Endothelial cell of umbilical vein (primary cell): Measurements from ENCODE around the gene FOXRED2.

Experiments used
- EZH2 ChIP-seq: IDR thresholded peaks from 2 replicates; pipeline ENCODE4 v1.6.1; 2012; ENCODE audit warnings: borderline replicate concordance, low read depth, mild to moderate bottlenecking, moderate library complexity, low read length, inconsistent platforms; ENCODE audit not compliant: severe bottlenecking
- GATA2 ChIP-seq: IDR thresholded peaks from 2 replicates; pipeline ENCODE4 v1.7.0; 2011; ENCODE audit warnings: low read depth, mild to moderate bottlenecking, moderate library complexity, mixed read lengths, low read length; ENCODE audit not compliant: insufficient read length, insufficient read depth
- MYC ChIP-seq: IDR thresholded peaks from one replicate; pipeline ENCODE4 v1.6.1; 2011; ENCODE audit warnings: mild to moderate bottlenecking, low read depth, low read length
- POLR2A ChIP-seq: IDR thresholded peaks from 2 replicates; pipeline ENCODE4 v1.6.1; 2012; ENCODE audit warnings: low read depth, mild to moderate bottlenecking, control low read depth, low read length
- POLR2AphosphoS5 ChIP-seq: IDR thresholded peaks from 2 replicates; pipeline ENCODE4 v1.6.1; 2012; ENCODE audit warnings: low read depth, mild to moderate bottlenecking, control low read depth, low read length, moderate library complexity; ENCODE audit not compliant: insufficient read depth
- TF ChIP-seq, protein P1 (sequence below), 2 donors: IDR thresholded peaks; 1 replicate in 1 of 2; 2 replicates in 1 of 2; pipeline ENCODE4 v1.5.1; 2011; ENCODE audit warnings: low read length in 2 of 2, mild to moderate bottlenecking in 2 of 2, moderate library complexity in 2 of 2, control low read depth in 1 of 2, inconsistent platforms in 1 of 2, low read depth in 1 of 2; ENCODE audit not compliant: insufficient read depth in 1 of 2; ENCODE audit errors: extremely low read depth in 1 of 2

DNA sequence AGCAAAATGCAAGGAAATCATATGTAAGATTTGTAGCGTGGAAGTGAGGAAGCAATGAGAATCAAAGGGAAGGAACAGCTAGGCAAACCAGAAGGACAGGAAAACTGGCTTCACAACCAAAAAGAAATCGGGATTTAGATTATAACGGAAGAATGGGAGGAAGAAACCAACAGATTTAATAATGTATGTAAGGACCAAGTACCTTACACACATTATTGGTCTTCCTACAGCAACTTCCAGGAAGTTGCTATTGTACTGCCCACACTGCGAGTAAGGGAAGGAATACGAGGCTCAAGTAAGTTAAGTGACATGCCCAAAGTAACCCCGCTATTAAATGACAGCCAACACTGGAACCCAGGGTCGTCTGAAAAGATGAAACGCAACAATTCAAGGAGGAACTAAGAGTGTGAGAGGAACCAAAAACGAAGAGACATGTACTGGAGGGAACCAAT is 25.9 kb downstream of the FOXRED2 start:
- no peak for TF ChIP-seq EZH2
- TF ChIP-seq MYC: no peak
- TF ChIP-seq, protein P1, sequence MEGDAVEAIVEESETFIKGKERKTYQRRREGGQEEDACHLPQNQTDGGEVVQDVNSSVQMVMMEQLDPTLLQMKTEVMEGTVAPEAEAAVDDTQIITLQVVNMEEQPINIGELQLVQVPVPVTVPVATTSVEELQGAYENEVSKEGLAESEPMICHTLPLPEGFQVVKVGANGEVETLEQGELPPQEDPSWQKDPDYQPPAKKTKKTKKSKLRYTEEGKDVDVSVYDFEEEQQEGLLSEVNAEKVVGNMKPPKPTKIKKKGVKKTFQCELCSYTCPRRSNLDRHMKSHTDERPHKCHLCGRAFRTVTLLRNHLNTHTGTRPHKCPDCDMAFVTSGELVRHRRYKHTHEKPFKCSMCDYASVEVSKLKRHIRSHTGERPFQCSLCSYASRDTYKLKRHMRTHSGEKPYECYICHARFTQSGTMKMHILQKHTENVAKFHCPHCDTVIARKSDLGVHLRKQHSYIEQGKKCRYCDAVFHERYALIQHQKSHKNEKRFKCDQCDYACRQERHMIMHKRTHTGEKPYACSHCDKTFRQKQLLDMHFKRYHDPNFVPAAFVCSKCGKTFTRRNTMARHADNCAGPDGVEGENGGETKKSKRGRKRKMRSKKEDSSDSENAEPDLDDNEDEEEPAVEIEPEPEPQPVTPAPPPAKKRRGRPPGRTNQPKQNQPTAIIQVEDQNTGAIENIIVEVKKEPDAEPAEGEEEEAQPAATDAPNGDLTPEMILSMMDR (IDR thresholded peaks at IDR 0.05; ENCODE audit: extremely low read depth in 1 of 2, insufficient read depth in 1 of 2, low read depth in 1 of 2, low read length in 2 of 2): no peak
- no peak for TF ChIP-seq POLR2A
- no peak for TF ChIP-seq POLR2AphosphoS5
- no peak for TF ChIP-seq GATA2
